IMR-90 (cell line): ENCODE data around the gene LYPD6B. TPM values are rescaled to one million over a fixed set of nuclear protein-coding genes. Genes with fewer than 3 reads are reported as not detected.

Experiments
- ATAC-seq: fragments of 200-7000 bp; cut with Tn5 transposase; 2 replicates; pipeline ENCODE4 v1.9.1; 2020; ENCODE audit warnings: low read depth, mild to moderate bottlenecking, moderate library complexity
- BruUV-seq: library from RNA; stranded (reverse); fragments of 400-500 nt; replicated peaks from 2 replicates; lab custom pipeline; 2021; lab: Mats Ljungman, UMichigan
- CTCF ChIA-PET: fragments of 300-600 bp; formaldehyde crosslinking; extraction: SDS; loops from one replicate; lab custom pipeline; 2021; ENCODE audit warnings: antibody characterized with exemption; lab: Yijun Ruan, JAX
- POLR2A ChIA-PET: fragments of 300-600 bp; sonication (Branson Sonifier 250); formaldehyde crosslinking; loops from one replicate; lab custom pipeline; 2022; ENCODE audit warnings: antibody characterized with exemption; ENCODE audit not compliant: unreplicated experiment; lab: Charles Lee
- DNase-seq: peaks from one replicate; pipeline ENCODE4 v3.0.0; 2013
- H2AFZ ChIP-seq: replicated peaks from 2 replicates; pipeline ENCODE3; 2013; ENCODE audit warnings: low read length, mild to moderate bottlenecking; ENCODE audit not compliant: poor library complexity
- H2AK5ac ChIP-seq: 2 replicates; pipeline ENCODE4 v1.6.1; 2013; ENCODE audit warnings: low read depth, low read length, inconsistent platforms
- H2AK9ac ChIP-seq: replicated peaks from 2 replicates; pipeline ENCODE3; 2013; ENCODE audit warnings: mild to moderate bottlenecking, low read depth, low read length, moderate library complexity; ENCODE audit not compliant: poor library complexity
- H2BK120ac ChIP-seq: 2 replicates; pipeline ENCODE4 v1.6.1; 2013; ENCODE audit warnings: low read depth, low read length, inconsistent platforms
- H2BK15ac ChIP-seq: 3 replicates; pipeline ENCODE4 v1.6.1; 2013; ENCODE audit warnings: low read depth, low read length, inconsistent platforms
- H2BK20ac ChIP-seq: 2 replicates; pipeline ENCODE4 v1.6.1; 2013; ENCODE audit warnings: low read depth, mild to moderate bottlenecking, inconsistent platforms, low read length, moderate library complexity
- H2BK5ac ChIP-seq: 2 replicates; pipeline ENCODE4 v1.6.1; 2013; ENCODE audit warnings: mild to moderate bottlenecking, low read depth, low read length, inconsistent platforms; ENCODE audit not compliant: poor library complexity, severe bottlenecking
- H3K14ac ChIP-seq: replicated peaks from 2 replicates; pipeline ENCODE4 v1.6.1; 2013; ENCODE audit warnings: low read depth, low read length, inconsistent platforms
- H3K18ac ChIP-seq: 2 replicates; pipeline ENCODE4 v1.6.1; 2013; ENCODE audit warnings: low read depth, low read length, control low read depth
- H3K23ac ChIP-seq: 2 replicates; pipeline ENCODE4 v1.6.1; 2013; ENCODE audit warnings: low read depth, low read length, inconsistent platforms
- H3K27ac ChIP-seq: 2 replicates; pipeline ENCODE4 v1.5.1; 2013; ENCODE audit warnings: mild to moderate bottlenecking, control low read depth, low read length; ENCODE audit not compliant: insufficient read depth
- H3K27me3 ChIP-seq: 2 replicates; pipeline ENCODE4 v1.6.1; 2013; ENCODE audit warnings: low read length; ENCODE audit not compliant: control insufficient read depth, insufficient read depth
- H3K36me3 ChIP-seq: 2 replicates; pipeline ENCODE4 v1.6.1; 2013; ENCODE audit warnings: low read length, mixed read lengths; ENCODE audit not compliant: control insufficient read depth, insufficient read depth
- H3K4ac ChIP-seq: 2 replicates; pipeline ENCODE4 v1.6.1; 2013; ENCODE audit warnings: low read depth, low read length, inconsistent platforms
- H3K4me1 ChIP-seq: 2 replicates; pipeline ENCODE4 v1.6.1; 2013; ENCODE audit warnings: low read length, mixed read lengths; ENCODE audit not compliant: control insufficient read depth, insufficient read depth
- H3K4me2 ChIP-seq: 2 replicates; pipeline ENCODE4 v1.6.1; 2013; ENCODE audit warnings: low read depth, mild to moderate bottlenecking, control low read depth, low read length, moderate library complexity
- H3K4me3 ChIP-seq: 2 replicates; pipeline ENCODE4 v1.5.1; 2013; ENCODE audit warnings: low read depth, mild to moderate bottlenecking, control low read depth, low read length, moderate library complexity; ENCODE audit not compliant: insufficient read depth
- H3K56ac ChIP-seq: 2 replicates; pipeline ENCODE4 v1.6.1; 2013; ENCODE audit warnings: low read length, inconsistent platforms; ENCODE audit not compliant: insufficient read depth; ENCODE audit errors: extremely low read depth
- H3K79me1 ChIP-seq, 2 experiments: 2 replicates each; pipeline ENCODE4 v1.6.1; 2013; ENCODE audit warnings: low read length in 2 of 2, inconsistent platforms in 1 of 2, low read depth in 1 of 2
- H3K9ac ChIP-seq: 2 replicates; pipeline ENCODE4 v1.6.1; 2013; ENCODE audit warnings: low read depth, low read length, control low read depth
- H3K9me1 ChIP-seq: 2 replicates; pipeline ENCODE4 v1.6.1; 2013; ENCODE audit warnings: low read length, inconsistent platforms; ENCODE audit not compliant: insufficient read depth
- H3K9me3 ChIP-seq: 2 replicates; pipeline ENCODE4 v1.6.1; 2013; ENCODE audit warnings: low read length; ENCODE audit not compliant: control insufficient read depth, insufficient read depth
- H4K20me1 ChIP-seq: 2 replicates; pipeline ENCODE4 v1.6.1; 2013; ENCODE audit warnings: low read length, inconsistent platforms; ENCODE audit not compliant: insufficient read depth
- H4K5ac ChIP-seq: 2 replicates; pipeline ENCODE4 v1.6.1; 2013; ENCODE audit warnings: mild to moderate bottlenecking, low read depth, low read length, control low read depth
- H4K8ac ChIP-seq, 2 experiments: 2 replicates each; pipeline ENCODE4 v1.6.1; 2013; ENCODE audit warnings: low read depth in 2 of 2, low read length in 2 of 2, control low read depth in 1 of 2, inconsistent platforms in 1 of 2
- H4K91ac ChIP-seq: 2 replicates; pipeline ENCODE4 v1.6.1; 2013; ENCODE audit warnings: low read depth, low read length, inconsistent platforms; ENCODE audit not compliant: insufficient read depth
- BHLHE40 ChIP-seq: fragments of 150-350 bp; IDR thresholded peaks from 2 replicates; pipeline ENCODE4 v1.6.1; 2016; ENCODE audit warnings: mild to moderate bottlenecking, low read depth, low read length
- CEBPB ChIP-seq: IDR thresholded peaks from 2 replicates; pipeline ENCODE4 v1.6.1; 2012; ENCODE audit warnings: low read depth, low read length, improper control_type of control experiment
- CHD1 ChIP-seq: IDR thresholded peaks from 2 replicates; pipeline ENCODE4 v1.6.1; 2012; ENCODE audit warnings: low read depth, low read length, improper control_type of control experiment
- FOS ChIP-seq: fragments of 150-350 bp; IDR thresholded peaks from 2 replicates; pipeline ENCODE4 v1.6.1; 2016; ENCODE audit warnings: low read depth, low read length
- MAFK ChIP-seq: IDR thresholded peaks from 2 replicates; pipeline ENCODE4 v1.6.1; 2012; ENCODE audit warnings: low read depth, low read length, improper control_type of control experiment
- MAZ ChIP-seq: IDR thresholded peaks from 2 replicates; pipeline ENCODE4 v1.6.1; 2012; ENCODE audit warnings: low read depth, mild to moderate bottlenecking, low read length, improper control_type of control experiment, moderate library complexity, borderline replicate concordance
- MXI1 ChIP-seq: IDR thresholded peaks from 2 replicates; pipeline ENCODE4 v1.6.1; 2012; ENCODE audit warnings: low read depth, mild to moderate bottlenecking, low read length, moderate library complexity, borderline replicate concordance
- NFE2L2 ChIP-seq: fragments of 150-350 bp; IDR thresholded peaks from 2 replicates; pipeline ENCODE4 v1.6.1; 2016; ENCODE audit warnings: low read depth, mild to moderate bottlenecking, low read length
- POLR2A ChIP-seq: IDR thresholded peaks from 2 replicates; pipeline ENCODE4 v1.6.1; 2012; ENCODE audit warnings: mild to moderate bottlenecking, low read depth, low read length
- RCOR1 ChIP-seq: IDR thresholded peaks from 2 replicates; pipeline ENCODE4 v1.6.1; 2012; ENCODE audit warnings: mild to moderate bottlenecking, low read length, improper control_type of control experiment; ENCODE audit not compliant: insufficient replicate concordance
- RFX5 ChIP-seq: IDR thresholded peaks from 2 replicates; pipeline ENCODE4 v1.8.0; 2012; ENCODE audit warnings: low read depth, mild to moderate bottlenecking, low read length, moderate library complexity
- SMC3 ChIP-seq: fragments of 150-350 bp; IDR thresholded peaks from 2 replicates; pipeline ENCODE4 v1.6.1; 2016; ENCODE audit warnings: low read depth, mild to moderate bottlenecking, antibody characterized with exemption, low read length, moderate library complexity
- WGBS, 2 experiments: methylation state at CpG; one replicate each; pipeline versions ENCODE4 v1.1.5 to v1.1.7; 2013; ENCODE audit warnings: missing lambda C conversion rate in 2 of 2; ENCODE audit not compliant: insufficient read length in 1 of 2; ENCODE audit errors: extremely low coverage in 2 of 2; 5-methylcytosine and 5-hydroxymethylcytosine counted together
- dilution Hi-C: fragments of 300-500 bp; cut with HindIII; formaldehyde crosslinking; loops from one replicate; pipeline ENCODE4 v1.14.3; 2018; ENCODE audit warnings: low sequenced_read_pairs; ENCODE audit not compliant: unreplicated experiment
- in situ Hi-C: fragments of 300-500 bp; cut with MboI; formaldehyde crosslinking; loops from 3 replicates; pipeline ENCODE4 v1.14.3; 2019; ENCODE audit warnings: low sequenced_read_pairs, inconsistent platforms, mixed read lengths
- intact Hi-C: fragments of 100-400 bp; cut with micrococcal nuclease; formaldehyde crosslinking; loops from 2 replicates; pipeline ENCODE4 v1.10.0; 2022
- polyA plus RNA-seq, 3 experiments: library from polyadenylated mRNA; depleted of rRNA; stranded (reverse); fragments of >200 nt; gene quantifications; 2 replicates each; pipeline ENCODE4 v1.2.3, GENCODE V29; 2012; ENCODE audit warnings: low replicate concordance in 1 of 3
- total RNA-seq: library from RNA; depleted of rRNA; stranded (reverse); fragments of >200 nt; gene quantifications from 2 replicates; pipeline ENCODE4 v1.2.3, GENCODE V29; 2012
- TF ChIP-seq, protein P1 (sequence below): fragments of 150-350 bp; IDR thresholded peaks from 2 replicates; pipeline ENCODE4 v1.6.1; 2016; ENCODE audit warnings: low read depth, mild to moderate bottlenecking, low read length, moderate library complexity, borderline replicate concordance
- TF ChIP-seq, protein P2 (sequence below): conservative IDR thresholded peaks from 2 replicates; pipeline ENCODE4 v1.5.1; 2012; ENCODE audit warnings: mild to moderate bottlenecking, low read depth, low read length, improper control_type of control experiment

LYPD6B gene
- total and polyA plus RNA-seq, 2 of the 4 experiments (the other 2 are of a cell fraction), result 0.05 TPM; not detected in 1

DNA sequence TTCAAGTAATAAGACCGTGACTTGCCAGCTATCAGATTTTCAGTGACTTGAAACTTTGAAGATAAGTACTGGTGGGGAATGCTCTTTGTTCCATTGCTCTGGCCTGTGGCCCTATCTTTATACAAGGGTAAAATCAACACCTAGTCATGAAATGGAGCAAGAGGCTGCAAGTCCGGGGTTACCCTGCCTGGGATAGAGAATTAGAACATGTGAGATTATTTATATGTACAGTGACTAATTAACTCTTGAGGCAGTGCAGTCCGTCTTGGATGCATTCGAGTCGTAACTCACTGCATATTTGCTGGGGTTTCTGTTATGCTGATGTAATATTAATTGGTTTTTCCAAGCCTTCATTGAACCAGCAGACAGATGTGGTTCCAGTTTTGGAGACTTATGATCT, 186.0 kb downstream of the LYPD6B start:
- H2BK120ac ChIP-seq, result no peak overlapping the region
- H2BK15ac ChIP-seq, result no peak overlapping the region
- no peaks in the 10 kb centered on the region for H4K20me1 ChIP-seq
- H2AK9ac ChIP-seq, result no peak overlapping the region
- H3K79me1 ChIP-seq, result no peaks in the 10 kb centered on the region
- H3K27ac ChIP-seq, result no peak overlapping the region
- H3K23ac ChIP-seq, result no peak overlapping the region
- no peaks in the 10 kb centered on the region for H3K4me1 ChIP-seq
- no peak overlapping the region for H2BK20ac ChIP-seq
- no peak overlapping the region for H2AK5ac ChIP-seq
- WGBS, 2 experiments, result no CpG with 5 or more reads among the region's 5 CpGs
- no peaks in the 10 kb centered on the region for H3K36me3 ChIP-seq
- H3K9ac ChIP-seq, result no peak overlapping the region
- in situ Hi-C loops (no loop called here), intact Hi-C loops (no loop called here), dilution Hi-C loops (no loop called here)
- no peak overlapping the region for H4K91ac ChIP-seq
- H3K4me3 ChIP-seq, result no peak overlapping the region
- BruUV-seq, result no TSS peak
- no peak for ATAC-seq
- no peaks in the 10 kb centered on the region for H3K9me1 ChIP-seq
- H3K9me3 ChIP-seq, result no peaks in the 10 kb centered on the region
- no peak for TF ChIP-seq BHLHE40
- no peak for TF ChIP-seq MAZ
- TF ChIP-seq, protein P1, sequence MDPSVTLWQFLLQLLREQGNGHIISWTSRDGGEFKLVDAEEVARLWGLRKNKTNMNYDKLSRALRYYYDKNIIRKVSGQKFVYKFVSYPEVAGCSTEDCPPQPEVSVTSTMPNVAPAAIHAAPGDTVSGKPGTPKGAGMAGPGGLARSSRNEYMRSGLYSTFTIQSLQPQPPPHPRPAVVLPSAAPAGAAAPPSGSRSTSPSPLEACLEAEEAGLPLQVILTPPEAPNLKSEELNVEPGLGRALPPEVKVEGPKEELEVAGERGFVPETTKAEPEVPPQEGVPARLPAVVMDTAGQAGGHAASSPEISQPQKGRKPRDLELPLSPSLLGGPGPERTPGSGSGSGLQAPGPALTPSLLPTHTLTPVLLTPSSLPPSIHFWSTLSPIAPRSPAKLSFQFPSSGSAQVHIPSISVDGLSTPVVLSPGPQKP, result no peak
- TF ChIP-seq RFX5, result no peak
- TF ChIP-seq, protein P2, sequence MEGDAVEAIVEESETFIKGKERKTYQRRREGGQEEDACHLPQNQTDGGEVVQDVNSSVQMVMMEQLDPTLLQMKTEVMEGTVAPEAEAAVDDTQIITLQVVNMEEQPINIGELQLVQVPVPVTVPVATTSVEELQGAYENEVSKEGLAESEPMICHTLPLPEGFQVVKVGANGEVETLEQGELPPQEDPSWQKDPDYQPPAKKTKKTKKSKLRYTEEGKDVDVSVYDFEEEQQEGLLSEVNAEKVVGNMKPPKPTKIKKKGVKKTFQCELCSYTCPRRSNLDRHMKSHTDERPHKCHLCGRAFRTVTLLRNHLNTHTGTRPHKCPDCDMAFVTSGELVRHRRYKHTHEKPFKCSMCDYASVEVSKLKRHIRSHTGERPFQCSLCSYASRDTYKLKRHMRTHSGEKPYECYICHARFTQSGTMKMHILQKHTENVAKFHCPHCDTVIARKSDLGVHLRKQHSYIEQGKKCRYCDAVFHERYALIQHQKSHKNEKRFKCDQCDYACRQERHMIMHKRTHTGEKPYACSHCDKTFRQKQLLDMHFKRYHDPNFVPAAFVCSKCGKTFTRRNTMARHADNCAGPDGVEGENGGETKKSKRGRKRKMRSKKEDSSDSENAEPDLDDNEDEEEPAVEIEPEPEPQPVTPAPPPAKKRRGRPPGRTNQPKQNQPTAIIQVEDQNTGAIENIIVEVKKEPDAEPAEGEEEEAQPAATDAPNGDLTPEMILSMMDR, result no peak
- no peak for TF ChIP-seq FOS
- TF ChIP-seq POLR2A, result no peak
- no peak for TF ChIP-seq CHD1
- TF ChIP-seq MAFK, result no peak
- TF ChIP-seq MXI1, result no peak
- TF ChIP-seq NFE2L2, result no peak
- no peak for TF ChIP-seq RCOR1
- no peak for TF ChIP-seq SMC3
- no peak for TF ChIP-seq CEBPB
- POLR2A ChIA-PET, result no interaction called here
- no peaks in the 10 kb centered on the region for H3K27me3 ChIP-seq
- H4K8ac ChIP-seq, result no peak overlapping the region
- no peak overlapping the region for H3K56ac ChIP-seq
- no peak overlapping the region for H3K18ac ChIP-seq
- CTCF ChIA-PET, result no interaction called here
- no peak overlapping the region for H3K4me2 ChIP-seq
- DNase-seq, result no peak
- H4K5ac ChIP-seq, result no peak overlapping the region
- no peak overlapping the region for H2BK5ac ChIP-seq
- H2AFZ ChIP-seq, result no peak overlapping the region
- no peak overlapping the region for H3K14ac ChIP-seq
- H3K4ac ChIP-seq, result no peak overlapping the region
